AG09309 (cell line): ENCODE data around the gene POGZ.

Experiments used
- DNase-seq: peaks from one replicate; pipeline ENCODE4 v3.0.0-alpha.2; 2010; ENCODE audit warnings: low read depth
- H3K4me3 ChIP-seq: 2 replicates; pipeline ENCODE4 v1.5.1; 2011; ENCODE audit warnings: mild to moderate bottlenecking, low read depth, low read length, moderate library complexity; ENCODE audit not compliant: control insufficient read depth
- TF ChIP-seq, protein P1 (sequence below): IDR thresholded peaks from 2 replicates; pipeline ENCODE4 v1.5.1; 2011; ENCODE audit warnings: mild to moderate bottlenecking, low read depth, low read length, inconsistent platforms; ENCODE audit not compliant: insufficient read depth, control insufficient read depth; ENCODE audit errors: missing control alignments

POGZ gene

DNA sequence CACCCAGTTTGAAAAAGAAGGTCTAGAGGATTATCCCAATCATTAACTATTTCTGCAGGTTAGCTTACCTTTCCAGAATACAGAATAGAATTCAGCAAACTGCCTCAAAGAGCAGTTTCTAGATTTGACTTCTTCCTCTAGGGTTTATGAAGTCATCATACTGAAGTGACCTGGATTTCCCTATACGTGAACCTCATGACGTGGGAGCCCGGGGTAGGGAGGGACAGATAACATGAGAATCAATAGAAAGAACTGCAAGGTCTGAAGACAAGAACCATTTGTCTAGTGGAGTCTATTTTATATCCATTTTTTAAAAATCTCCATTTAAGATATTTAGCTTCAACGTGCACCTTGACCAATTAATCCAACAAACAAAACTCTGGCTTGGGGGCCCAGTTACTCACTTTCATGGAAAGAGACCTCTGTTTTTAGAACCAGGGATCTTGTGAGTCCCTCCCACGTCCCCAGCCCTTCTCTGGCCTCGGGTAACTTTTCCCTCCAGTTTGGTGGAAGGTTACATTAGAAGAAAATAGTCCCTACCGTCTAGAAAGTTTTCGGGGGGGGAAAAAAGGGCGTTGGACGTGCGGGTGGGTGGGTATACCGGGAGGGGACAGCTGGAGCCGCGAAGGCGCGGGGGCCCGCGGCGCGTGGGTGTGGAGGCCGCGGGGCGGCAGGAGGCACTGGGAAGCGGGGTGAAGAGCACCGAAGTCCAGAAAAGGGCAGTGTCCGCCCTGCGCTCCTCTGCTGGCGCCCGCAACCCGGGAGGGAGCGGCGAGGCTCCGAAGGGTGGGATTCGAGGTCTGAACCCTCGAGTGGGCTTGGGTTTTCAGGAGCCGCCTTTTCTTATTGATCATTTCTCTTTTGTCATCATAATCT lies 13.8 kb upstream of the POGZ start:
- TF ChIP-seq, protein P1, sequence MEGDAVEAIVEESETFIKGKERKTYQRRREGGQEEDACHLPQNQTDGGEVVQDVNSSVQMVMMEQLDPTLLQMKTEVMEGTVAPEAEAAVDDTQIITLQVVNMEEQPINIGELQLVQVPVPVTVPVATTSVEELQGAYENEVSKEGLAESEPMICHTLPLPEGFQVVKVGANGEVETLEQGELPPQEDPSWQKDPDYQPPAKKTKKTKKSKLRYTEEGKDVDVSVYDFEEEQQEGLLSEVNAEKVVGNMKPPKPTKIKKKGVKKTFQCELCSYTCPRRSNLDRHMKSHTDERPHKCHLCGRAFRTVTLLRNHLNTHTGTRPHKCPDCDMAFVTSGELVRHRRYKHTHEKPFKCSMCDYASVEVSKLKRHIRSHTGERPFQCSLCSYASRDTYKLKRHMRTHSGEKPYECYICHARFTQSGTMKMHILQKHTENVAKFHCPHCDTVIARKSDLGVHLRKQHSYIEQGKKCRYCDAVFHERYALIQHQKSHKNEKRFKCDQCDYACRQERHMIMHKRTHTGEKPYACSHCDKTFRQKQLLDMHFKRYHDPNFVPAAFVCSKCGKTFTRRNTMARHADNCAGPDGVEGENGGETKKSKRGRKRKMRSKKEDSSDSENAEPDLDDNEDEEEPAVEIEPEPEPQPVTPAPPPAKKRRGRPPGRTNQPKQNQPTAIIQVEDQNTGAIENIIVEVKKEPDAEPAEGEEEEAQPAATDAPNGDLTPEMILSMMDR, result no peak
- peak overlapping the region; percentile 39 for H3K4me3 ChIP-seq
- no peak for DNase-seq

DNA sequence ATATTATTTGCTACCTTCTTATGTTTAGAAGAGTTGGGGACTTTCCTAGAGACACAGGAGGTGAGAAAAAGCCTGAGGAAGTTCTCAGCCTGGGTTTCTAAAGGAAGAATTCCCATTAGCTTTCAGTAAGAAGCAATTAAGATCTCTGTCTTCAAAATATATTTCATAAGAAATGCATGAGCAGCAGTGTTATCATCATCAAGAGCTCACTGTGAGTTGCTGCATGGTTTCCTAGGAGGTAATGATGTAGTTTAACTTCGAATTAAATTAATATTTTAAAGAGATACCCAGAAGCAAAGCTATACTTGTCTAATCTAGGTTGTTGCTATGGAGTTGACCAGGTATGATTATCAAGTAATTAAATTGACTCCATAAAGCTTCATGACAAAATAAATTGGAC lies 5.7 kb upstream of the POGZ start:
- no peak overlapping the region for H3K4me3 ChIP-seq
- TF ChIP-seq, protein P1, result no peak

DNA sequence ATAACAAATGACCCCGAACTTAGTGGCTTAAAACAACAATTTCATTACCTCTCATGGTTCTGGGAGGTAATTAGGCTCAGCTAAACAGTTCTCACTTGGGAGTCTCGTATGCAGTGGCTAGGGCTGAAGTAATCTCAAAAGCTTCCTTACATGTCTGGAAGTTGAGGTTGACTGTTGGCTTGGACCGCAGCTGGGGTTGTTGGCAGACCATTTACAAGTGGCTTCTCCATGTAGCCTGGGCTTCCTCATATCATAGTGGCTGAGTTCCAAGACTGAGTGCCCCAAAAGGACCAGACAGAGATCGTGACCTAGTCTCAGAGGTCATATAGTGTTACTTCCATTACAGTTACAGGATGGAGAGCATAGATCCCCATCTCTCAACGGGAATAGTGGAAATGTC lies 2.4 kb upstream of the POGZ start:
- TF ChIP-seq, protein P1, result no peak

More for the DNA sequence above, 5.7 kb upstream of the POGZ start:
- no peak for DNase-seq

DNA sequence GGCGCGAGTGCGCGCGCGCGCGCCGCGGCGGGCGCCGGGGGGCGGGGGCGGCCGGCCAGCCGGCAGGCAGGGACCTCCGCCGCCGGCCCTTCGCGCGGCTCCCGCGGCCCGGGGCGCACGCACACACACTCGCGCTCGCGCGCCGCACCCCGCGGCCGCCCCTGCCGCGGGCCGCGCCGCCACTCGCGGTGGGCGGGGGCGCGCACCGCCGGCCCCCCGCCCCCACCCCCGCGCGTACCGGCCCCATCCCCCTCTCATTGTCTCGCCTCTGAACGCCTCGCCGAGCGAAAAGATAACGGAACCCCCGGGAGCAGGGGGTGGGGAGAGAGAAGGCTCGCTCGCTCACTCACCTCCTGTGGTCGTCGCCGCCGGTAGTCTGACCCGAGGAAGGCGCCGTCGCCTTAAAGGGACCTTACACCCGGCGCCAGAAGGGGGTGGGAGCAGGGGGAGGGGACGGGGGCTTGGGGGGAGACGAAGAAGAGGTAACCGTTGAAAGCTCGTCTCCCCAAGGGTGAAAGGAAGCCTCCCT lies 428 bp downstream of the POGZ start:
- H3K4me3 ChIP-seq, result peak overlapping the region; percentile 75
- TF ChIP-seq, protein P1, result no peak
- DNase-seq, result no peak

More for the DNA sequence above, 2.4 kb upstream of the POGZ start:
- no peak for DNase-seq
- H3K4me3 ChIP-seq, result no peak overlapping the region

DNA sequence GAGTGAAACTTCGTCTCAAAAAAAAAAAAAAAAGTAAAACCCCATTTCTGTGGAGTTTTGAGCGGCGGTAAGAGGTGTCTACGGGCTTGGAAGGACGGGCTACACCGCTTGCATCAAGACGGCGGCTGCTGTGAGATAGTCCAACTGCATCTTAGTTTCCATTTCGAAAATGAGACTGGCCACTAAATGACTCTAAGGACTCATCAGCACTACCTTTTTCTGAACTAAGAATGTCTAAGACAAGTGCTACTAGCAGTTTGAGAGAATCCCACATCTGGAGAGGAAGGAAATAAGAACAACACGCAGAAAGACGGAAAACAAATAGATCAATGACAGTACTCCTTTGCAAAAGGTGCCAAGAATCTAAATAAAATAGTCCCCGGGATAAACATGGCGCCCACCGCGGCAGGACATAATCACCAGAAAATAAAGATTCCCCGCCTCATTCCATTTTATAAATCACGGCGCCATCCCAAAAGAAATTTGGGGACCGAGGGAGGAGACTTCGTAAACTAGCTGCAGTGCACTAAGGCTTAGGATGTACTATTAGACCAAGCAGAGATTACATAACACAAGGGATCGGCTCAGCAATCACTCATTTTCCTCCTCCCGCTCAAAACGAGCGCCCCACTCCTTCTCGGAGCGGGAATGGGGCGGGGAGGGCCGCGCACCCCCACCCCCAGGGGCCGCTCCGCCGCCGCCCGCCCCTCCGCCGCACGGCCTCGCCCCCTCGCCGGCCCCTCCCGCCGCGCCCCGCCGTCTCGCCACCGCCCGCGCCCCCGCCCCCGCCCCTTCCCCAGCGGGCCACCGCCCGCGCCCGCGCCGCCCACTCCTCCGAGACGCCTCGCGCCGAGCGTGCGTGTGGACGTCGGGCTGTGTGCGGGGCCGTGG lies 1.1 kb downstream of the POGZ start:
- peak; percentile 65 for DNase-seq
- TF ChIP-seq, protein P1, result no peak
- H3K4me3 ChIP-seq, result peak overlapping the region; percentile 60

DNA sequence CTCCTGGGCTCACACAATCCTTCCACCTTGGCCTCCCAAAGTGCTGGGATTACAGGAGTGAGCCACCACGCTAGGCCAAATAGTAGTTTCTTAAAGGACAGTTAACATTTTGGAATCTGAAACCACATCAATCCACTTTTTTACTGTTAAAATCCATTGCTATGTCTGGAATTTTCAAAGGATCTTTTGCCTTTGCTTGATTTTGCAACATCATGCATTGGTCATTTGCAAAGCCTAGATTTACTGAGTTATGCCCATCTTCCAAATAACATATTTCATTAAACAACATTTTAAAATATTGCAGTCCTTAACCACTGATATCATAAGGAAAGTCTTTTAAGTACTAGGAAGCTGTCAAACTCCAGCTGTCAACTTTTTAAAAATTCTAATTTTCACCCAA lies 3.3 kb downstream of the POGZ start:
- DNase-seq, result no peak
- TF ChIP-seq, protein P1, result no peak

More for the DNA sequence above, 3.3 kb downstream of the POGZ start:
- no peak overlapping the region for H3K4me3 ChIP-seq
